Activated naive CD4-positive, alpha-beta T cell treated with anti-CD3 and anti-CD28 coated beads, Interleukin-2, amount 50 U/mL, for 72 hours (primary cell): ENCODE data around the gene CPS1. TPM values are rescaled to one million over a fixed set of nuclear protein-coding genes. Genes with fewer than 3 reads are reported as not detected.
A peak's percentile ranks its signal among the peaks of the same experiment; 100 is the strongest.

ENCODE experiments used
- ATAC-seq, 2 donors: fragments of 150-1000 bp; cut with Tn5 transposase; 2 replicates each; pipeline ENCODE4 v1.10.0; 2021; ENCODE audit warnings: mild to moderate bottlenecking in 2 of 2, moderate library complexity in 2 of 2
- DNase-seq, 2 donors: peaks; one replicate each; pipeline ENCODE4 v3.0.0; 2021 to 2022; ENCODE audit warnings: low spot score in 2 of 2
- H3K27ac Mint-ChIP-seq, 2 donors: one replicate each; pipeline ENCODE4 v1.8.0; 2022; ENCODE audit warnings: mild to moderate bottlenecking in 2 of 2, mixed read lengths in 2 of 2
- H3K36me3 Mint-ChIP-seq, 2 donors: one replicate each; pipeline ENCODE4 v1.8.0; 2022; ENCODE audit warnings: mixed read lengths in 2 of 2
- H3K9me3 Mint-ChIP-seq, 2 donors: one replicate each; pipeline ENCODE4 v1.8.0; 2022; ENCODE audit warnings: mixed read lengths in 2 of 2
- total RNA-seq, 2 donors: library from RNA; stranded (reverse); gene quantifications; one replicate each; pipeline ENCODE4 v1.2.3, GENCODE V29; 2022

CPS1 gene
- total RNA-seq, 2 donors from 2014 or later = 1.5 to 3.7 TPM

- Mint-ChIP-seq H3K9me3 (no peaks in the 10 kb centered on the region), H3K36me3 (no peaks in the 10 kb centered on the region), H3K27ac (peak overlapping the region in 1 of 2 donors; percentile 5)
- ATAC-seq (no peak), DNase-seq (no peak)
These were observed 11.7 kb downstream of the CPS1 start for GRCh38 chr2:210568108-210568507.

GRCh38 chr2:210577263-210578071 lies 21.1 kb downstream of the CPS1 start:
- Mint-ChIP-seq H3K27ac (no peak overlapping the region), H3K36me3 (no peaks in the 10 kb centered on the region), H3K9me3 (no peaks in the 10 kb centered on the region)
- peak in 1 of 2 donors; percentile 71 for ATAC-seq
- no peak for DNase-seq

GRCh38 chr2:210584834-210585233 lies 28.4 kb downstream of the CPS1 start:
- Mint-ChIP-seq H3K27ac (no peak overlapping the region), H3K36me3 (no peaks in the 10 kb centered on the region), H3K9me3 (no peaks in the 10 kb centered on the region)
- DNase-seq (no peak), ATAC-seq (no peak)

- H3K27ac Mint-ChIP-seq = no peak overlapping the region
- DNase-seq (no peak), ATAC-seq (no peak)
- H3K9me3 Mint-ChIP-seq = no peaks in the 10 kb centered on the region
- no peaks in the 10 kb centered on the region for H3K36me3 Mint-ChIP-seq
These were observed 30.0 kb downstream of the CPS1 start for GRCh38 chr2:210586381-210586780.

- DNase-seq = no peak
- Mint-ChIP-seq H3K27ac (no peak overlapping the region), H3K9me3 (no peaks in the 10 kb centered on the region), H3K36me3 (no peaks in the 10 kb centered on the region)
- ATAC-seq = no peak
These were observed 35.3 kb downstream of the CPS1 start for GRCh38 chr2:210591663-210592062.

- Mint-ChIP-seq H3K36me3 (no peaks in the 10 kb centered on the region), H3K27ac (no peak overlapping the region), H3K9me3 (peaks cover 0 to under 1% of the 10 kb centered on the region in 2 donors)
- no peak for ATAC-seq
- DNase-seq = no peak
These were observed 36.3 kb downstream of the CPS1 start for GRCh38 chr2:210592726-210593125.

- DNase-seq = no peak
- Mint-ChIP-seq H3K9me3 (peaks cover 0 to 5% of the 10 kb centered on the region in 2 donors), H3K36me3 (no peaks in the 10 kb centered on the region), H3K27ac (no peak overlapping the region)
- no peak for ATAC-seq
These were observed 36.8 kb downstream of the CPS1 start for GRCh38 chr2:210593166-210593565.

GRCh38 chr2:210598219-210598618 lies 41.8 kb downstream of the CPS1 start:
- DNase-seq (no peak), ATAC-seq (no peak)
- Mint-ChIP-seq H3K9me3 (peaks cover 0 to 8% of the 10 kb centered on the region in 2 donors), H3K36me3 (peaks cover 0 to 5% of the 10 kb centered on the region in 2 donors), H3K27ac (no peak overlapping the region)

- Mint-ChIP-seq H3K9me3 (peaks cover 0 to 8% of the 10 kb centered on the region in 2 donors), H3K36me3 (peaks cover 0 to 5% of the 10 kb centered on the region in 2 donors), H3K27ac (no peak overlapping the region)
- DNase-seq (no peak), ATAC-seq (no peak)
These were observed 43.1 kb downstream of the CPS1 start for GRCh38 chr2:210599476-210599875.

GRCh38 chr2:210604666-210605065 lies 48.3 kb downstream of the CPS1 start:
- Mint-ChIP-seq H3K9me3 (no peaks in the 10 kb centered on the region), H3K36me3 (no peaks in the 10 kb centered on the region), H3K27ac (no peak overlapping the region)
- DNase-seq (no peak), ATAC-seq (no peak)

GRCh38 chr2:210606001-210606400 lies 49.6 kb downstream of the CPS1 start:
- H3K36me3 Mint-ChIP-seq = no peaks in the 10 kb centered on the region
- H3K9me3 Mint-ChIP-seq = no peaks in the 10 kb centered on the region
- no peak for DNase-seq
- ATAC-seq = no peak
- no peak overlapping the region for H3K27ac Mint-ChIP-seq

GRCh38 chr2:210611466-210611865 lies 55.1 kb downstream of the CPS1 start:
- no peaks in the 10 kb centered on the region for H3K9me3 Mint-ChIP-seq
- H3K27ac Mint-ChIP-seq = no peak overlapping the region
- no peaks in the 10 kb centered on the region for H3K36me3 Mint-ChIP-seq
- ATAC-seq = no peak
- no peak for DNase-seq

GRCh38 chr2:210616074-210616473 lies 59.7 kb downstream of the CPS1 start:
- Mint-ChIP-seq H3K9me3 (no peaks in the 10 kb centered on the region), H3K36me3 (no peaks in the 10 kb centered on the region), H3K27ac (no peak overlapping the region)
- DNase-seq (no peak), ATAC-seq (no peak)

GRCh38 chr2:210617318-210617717 lies 60.9 kb downstream of the CPS1 start:
- Mint-ChIP-seq H3K9me3 (no peaks in the 10 kb centered on the region), H3K36me3 (no peaks in the 10 kb centered on the region), H3K27ac (no peak overlapping the region)
- DNase-seq (no peak), ATAC-seq (no peak)

- DNase-seq (peak in 1 of 2 donors; percentile 3), ATAC-seq (peak in 1 of 2 donors; percentile 57)
- no peaks in the 10 kb centered on the region for H3K9me3 Mint-ChIP-seq
- H3K27ac Mint-ChIP-seq = no peak overlapping the region
- H3K36me3 Mint-ChIP-seq = no peaks in the 10 kb centered on the region
These were observed 61.4 kb downstream of the CPS1 start for GRCh38 chr2:210617732-210618330.

GRCh38 chr2:210620456-210620855 lies 64.1 kb downstream of the CPS1 start:
- DNase-seq (no peak), ATAC-seq (no peak)
- Mint-ChIP-seq H3K9me3 (no peaks in the 10 kb centered on the region), H3K27ac (no peak overlapping the region), H3K36me3 (no peaks in the 10 kb centered on the region)

- ATAC-seq (no peak), DNase-seq (no peak)
- Mint-ChIP-seq H3K9me3 (no peaks in the 10 kb centered on the region), H3K36me3 (no peaks in the 10 kb centered on the region), H3K27ac (no peak overlapping the region)
These were observed 67.1 kb downstream of the CPS1 start for GRCh38 chr2:210623506-210623905.

GRCh38 chr2:210626849-210627248 lies 70.5 kb downstream of the CPS1 start:
- DNase-seq (no peak), ATAC-seq (no peak)
- no peaks in the 10 kb centered on the region for H3K9me3 Mint-ChIP-seq
- H3K27ac Mint-ChIP-seq = no peak overlapping the region
- H3K36me3 Mint-ChIP-seq = no peaks in the 10 kb centered on the region
